Osteoblast (primary cell): ENCODE data around the gene HDAC2. TPM values are rescaled to one million over a fixed set of nuclear protein-coding genes. Genes with fewer than 3 reads are reported as not detected.

Experiments used
- DNase-seq: peaks from one replicate; pipeline ENCODE4 v3.0.0; 2011; ENCODE audit warnings: low spot score, mixed read lengths; ENCODE audit not compliant: insufficient read length; ENCODE audit errors: missing footprints
- H2AFZ ChIP-seq: 2 replicates; pipeline ENCODE4 v1.6.0; 2011; ENCODE audit warnings: mild to moderate bottlenecking, low read length
- H3K27ac ChIP-seq: 2 replicates; pipeline ENCODE4 v1.5.1; 2011; ENCODE audit warnings: mild to moderate bottlenecking, low read depth, low read length, moderate library complexity
- H3K27me3 ChIP-seq: 2 replicates; pipeline ENCODE4 v1.6.0; 2012; ENCODE audit warnings: mild to moderate bottlenecking, control low read depth, inconsistent platforms, low read length, moderate library complexity; ENCODE audit not compliant: insufficient read depth
- H3K36me3 ChIP-seq: 2 replicates; pipeline ENCODE4 v1.5.1; 2011; ENCODE audit warnings: mild to moderate bottlenecking, low read length, control low read depth, moderate library complexity; ENCODE audit not compliant: insufficient read depth
- H3K4me1 ChIP-seq: 2 replicates; pipeline ENCODE4 v1.5.1; 2011; ENCODE audit warnings: mild to moderate bottlenecking, low read length, control low read depth, moderate library complexity; ENCODE audit not compliant: insufficient read depth
- H3K4me2 ChIP-seq: 2 replicates; pipeline ENCODE4 v1.6.0; 2011; ENCODE audit warnings: mild to moderate bottlenecking, low read length; ENCODE audit not compliant: insufficient read depth
- H3K4me3 ChIP-seq: fragments of 200-600 bp; sonication (generic); 3 replicates; pipeline ENCODE4 v1.5.1; 2012; ENCODE audit warnings: mild to moderate bottlenecking, low read length, inconsistent platforms; ENCODE audit not compliant: insufficient read depth
- H3K79me2 ChIP-seq: 2 replicates; pipeline ENCODE4 v1.6.0; 2012; ENCODE audit warnings: mild to moderate bottlenecking, low read length, control low read depth, inconsistent platforms; ENCODE audit not compliant: insufficient read depth
- H3K9me3 ChIP-seq: 2 replicates; pipeline ENCODE4 v1.5.1; 2011; ENCODE audit warnings: low read depth, low read length, control low read depth
- H4K20me1 ChIP-seq: 2 replicates; pipeline ENCODE4 v1.6.0; 2012; ENCODE audit warnings: mild to moderate bottlenecking, low read length, control low read depth; ENCODE audit not compliant: insufficient read depth
- CTCF ChIP-seq: IDR thresholded peaks from 2 replicates; pipeline ENCODE4 v1.5.1; 2011; ENCODE audit warnings: mild to moderate bottlenecking, low read depth, low read length, moderate library complexity; ENCODE audit errors: extremely low read depth
- total RNA-seq: library from RNA; depleted of rRNA; stranded (reverse); fragments of >200 nt; gene quantifications from 2 replicates; pipeline ENCODE4 v1.2.3, GENCODE V29; 2012

The HDAC2 gene
- total RNA-seq, 1 donor: 57.2 TPM

- Histone ChIP-seq H3K4me2 (no peak overlapping the region), H3K36me3 (no peaks in the 10 kb centered on the region), H3K9me3 (no peaks in the 10 kb centered on the region), H3K79me2 (no peaks in the 10 kb centered on the region), H3K4me1 (peaks cover 23% of the 10 kb centered on the region), H3K4me3 (no peak overlapping the region), H4K20me1 (no peaks in the 10 kb centered on the region), H2AFZ (no peak overlapping the region), H3K27me3 (no peaks in the 10 kb centered on the region), H3K27ac (no peak overlapping the region)
- TF ChIP-seq CTCF: no peak
- DNase-seq: no peak
These were observed 30.4 kb upstream of the HDAC2 start for GRCh38 chr6:114001354-114001753.

DNA sequence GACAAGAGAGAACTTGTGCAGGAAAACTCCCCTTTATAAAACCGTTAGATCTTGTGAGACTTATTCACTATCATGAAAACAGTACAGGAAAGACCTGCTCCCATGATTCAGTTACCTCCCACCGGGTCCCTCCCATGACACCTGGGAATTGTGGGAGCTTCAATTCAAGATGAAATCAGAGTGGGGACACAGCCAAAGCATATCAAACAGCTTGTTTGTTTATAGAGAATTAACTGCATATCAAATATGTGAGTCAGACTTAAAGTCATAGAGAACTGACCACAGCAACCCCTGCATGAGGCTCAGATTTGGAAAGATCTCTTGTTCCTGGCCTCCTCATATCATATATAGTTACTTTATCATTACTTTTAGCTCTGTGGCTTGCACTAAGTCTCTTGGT is 29.1 kb upstream of the HDAC2 start:
- Histone ChIP-seq H3K27ac (peak overlapping the region; percentile 24), H3K4me3 (no peak overlapping the region)

DNA sequence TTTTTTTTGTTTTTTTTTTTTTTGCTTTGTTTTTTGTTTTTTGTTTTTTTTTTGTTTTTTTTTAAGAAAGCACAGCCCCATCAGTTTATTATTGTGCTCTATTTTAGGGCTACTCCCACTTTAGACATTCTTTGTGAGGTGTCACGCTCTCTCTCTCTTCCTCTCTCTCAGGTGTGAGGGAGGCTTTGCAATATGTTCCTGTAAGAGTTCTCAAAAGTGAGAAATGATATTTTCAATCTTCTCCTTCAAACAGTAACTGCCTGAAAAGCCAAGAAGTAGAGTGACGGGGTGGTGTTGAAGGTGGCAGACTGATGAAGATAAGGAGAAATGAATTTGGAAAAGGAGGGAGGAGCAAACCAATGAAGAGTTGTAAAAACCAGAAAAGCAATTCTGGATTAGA is 28.3 kb upstream of the HDAC2 start:
- Histone ChIP-seq H3K27ac (no peak overlapping the region), H3K79me2 (no peaks in the 10 kb centered on the region), H3K27me3 (no peaks in the 10 kb centered on the region), H3K9me3 (no peaks in the 10 kb centered on the region), H3K4me1 (peaks cover 37% of the 10 kb centered on the region), H3K4me3 (no peak overlapping the region), H4K20me1 (no peaks in the 10 kb centered on the region), H3K4me2 (no peak overlapping the region), H2AFZ (no peak overlapping the region), H3K36me3 (no peaks in the 10 kb centered on the region)
- no peak for DNase-seq
- no peak for TF ChIP-seq CTCF

More for the DNA sequence above, 29.1 kb upstream of the HDAC2 start:
- Histone ChIP-seq H3K27me3 (no peaks in the 10 kb centered on the region), H3K79me2 (no peaks in the 10 kb centered on the region), H3K4me2 (peak overlapping the region; percentile 35), H4K20me1 (no peaks in the 10 kb centered on the region), H3K4me1 (peaks cover 35% of the 10 kb centered on the region), H3K9me3 (no peaks in the 10 kb centered on the region), H3K36me3 (no peaks in the 10 kb centered on the region), H2AFZ (no peak overlapping the region)
- no peak for DNase-seq
- no peak for TF ChIP-seq CTCF

DNA sequence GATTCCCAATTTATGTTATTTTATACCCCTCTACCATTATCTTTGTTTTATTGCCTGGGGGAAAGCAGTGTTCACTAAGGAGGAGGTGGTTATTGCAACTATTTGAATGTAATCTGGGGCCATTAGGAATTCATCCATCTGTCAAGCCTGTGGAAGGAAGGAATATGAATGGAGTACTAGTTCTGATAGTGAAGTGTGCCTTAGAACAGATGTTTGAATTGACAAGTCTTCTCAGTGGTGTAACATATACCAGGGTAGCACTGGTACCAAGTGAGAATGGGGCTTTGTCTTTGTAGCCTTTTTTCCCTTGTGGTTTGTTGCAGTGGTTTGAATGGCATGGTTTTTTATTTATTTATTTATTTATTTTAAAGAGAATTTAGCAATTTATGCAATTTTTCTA is 27.9 kb upstream of the HDAC2 start:
- no peak overlapping the region for H3K4me2 ChIP-seq
- H3K9me3 ChIP-seq: no peaks in the 10 kb centered on the region
- no peak for DNase-seq
- no peaks in the 10 kb centered on the region for H4K20me1 ChIP-seq
- no peak overlapping the region for H3K27ac ChIP-seq
- no peaks in the 10 kb centered on the region for H3K79me2 ChIP-seq
- peaks cover 37% of the 10 kb centered on the region for H3K4me1 ChIP-seq
- no peaks in the 10 kb centered on the region for H3K27me3 ChIP-seq
- H3K36me3 ChIP-seq: no peaks in the 10 kb centered on the region
- H3K4me3 ChIP-seq: no peak overlapping the region
- H2AFZ ChIP-seq: no peak overlapping the region
- no peak for TF ChIP-seq CTCF
